CD4-positive, alpha-beta T cell treated with Interleukin-6 at 100 ng/mL for 8 hours (primary cell): ENCODE results near the gene STIP1.

ENCODE experiments used
- DNase-seq: peaks from one replicate; pipeline ENCODE4 v3.0.0-alpha.2; 2020; ENCODE audit warnings: mixed read lengths, low spot score

STIP1 gene

DNA sequence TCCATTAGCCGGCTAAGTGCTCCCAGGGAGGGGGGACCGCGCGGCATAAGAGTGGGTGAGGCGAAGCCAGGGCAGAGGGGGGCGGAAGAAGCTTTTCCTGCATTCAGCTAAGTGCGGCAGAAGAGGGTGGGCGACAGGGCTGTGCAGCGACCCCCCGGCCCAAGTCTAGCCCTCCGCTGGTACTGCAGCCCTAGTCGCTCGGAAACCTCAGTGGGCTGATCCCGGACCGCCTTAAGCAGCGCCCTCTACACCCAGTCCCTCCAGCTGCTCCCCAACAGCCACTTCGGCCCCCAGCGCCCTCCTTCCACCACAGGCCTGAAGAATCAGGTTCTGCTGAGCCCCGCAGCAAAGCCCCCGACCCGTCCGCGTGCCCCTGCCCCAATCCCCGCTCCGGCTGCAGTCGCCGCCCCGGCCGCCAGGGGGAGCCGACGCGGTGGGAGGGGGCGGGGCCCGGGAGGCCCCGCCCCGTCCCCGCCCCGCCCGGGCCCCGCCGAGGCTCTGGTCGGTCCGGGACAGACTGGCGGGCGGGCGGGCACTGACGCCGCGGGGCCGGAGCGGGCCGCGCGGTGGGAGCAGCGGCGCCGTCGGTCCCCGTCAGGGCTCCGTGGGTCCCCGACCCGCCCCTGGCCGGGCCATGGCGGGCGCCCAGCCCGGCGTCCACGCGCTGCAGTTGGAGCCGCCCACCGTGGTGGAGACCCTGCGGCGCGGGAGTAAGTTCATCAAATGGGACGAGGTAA lies 65.2 kb downstream of the STIP1 start, which contains the start of gene PLCB3:
TSS of gene PLCB3 (plus strand) at position 515 of the 737 bp plus-strand sequence. CDS start at position 635, 120 bp downstream.
- peak; percentile 48 for DNase-seq

DNA sequence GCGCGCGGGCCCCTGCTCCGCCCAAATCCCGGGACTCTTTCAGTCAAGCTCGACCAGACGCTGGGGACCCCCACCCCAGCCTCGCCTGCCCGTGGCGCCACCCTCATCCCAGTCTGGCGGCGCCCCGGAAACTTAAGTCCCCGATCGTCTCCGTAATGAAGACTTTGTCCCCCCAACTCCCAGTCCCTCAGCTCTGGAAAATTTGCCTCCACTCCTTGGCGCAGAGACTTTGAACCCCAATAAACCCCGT lies 65.7 kb downstream of the STIP1 start:
- no peak for DNase-seq

DNA sequence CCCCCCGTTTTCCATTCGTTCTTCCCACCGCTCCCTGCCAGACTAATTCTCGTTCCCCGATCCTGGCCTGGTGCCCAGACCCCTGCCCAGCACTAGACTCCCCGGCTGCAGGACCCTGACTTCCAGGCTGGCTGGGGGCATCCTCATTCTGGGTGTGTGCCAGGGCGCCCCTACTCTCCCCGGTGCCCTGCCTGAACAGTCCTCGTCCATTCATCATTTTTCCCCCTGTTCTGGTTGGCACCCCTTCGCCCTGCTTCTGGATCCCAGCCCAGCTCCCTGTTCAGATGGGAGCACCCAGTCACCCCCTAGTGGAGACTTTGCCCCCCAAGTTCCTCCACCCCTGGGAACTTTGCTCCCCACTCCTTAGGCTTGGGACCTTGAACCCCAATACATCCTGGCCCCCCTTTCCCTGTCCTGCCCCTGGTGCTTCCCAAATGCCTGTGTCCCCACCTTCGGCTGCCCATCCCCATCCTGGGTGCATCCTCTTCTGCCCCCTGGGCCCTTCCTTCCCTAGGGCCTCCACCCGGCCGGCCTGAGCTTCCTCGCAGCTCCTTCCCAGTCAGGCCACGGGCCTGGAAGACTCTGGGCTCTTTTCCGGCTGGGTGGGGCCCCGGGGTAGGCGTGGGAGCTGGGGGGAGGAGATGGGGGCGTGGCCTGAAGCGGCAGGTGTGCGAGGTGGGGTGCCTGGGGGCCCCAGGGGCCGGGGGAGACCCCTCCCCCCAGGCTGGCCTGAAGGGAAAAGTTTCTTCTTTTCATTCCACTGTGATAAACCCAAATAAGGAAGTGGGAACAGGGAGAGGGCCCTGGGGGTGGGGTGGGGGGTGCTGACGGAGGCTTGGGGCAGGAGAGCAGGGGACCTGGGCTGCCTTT lies 66.3 kb downstream of the STIP1 start:
- DNase-seq: no peak

DNA sequence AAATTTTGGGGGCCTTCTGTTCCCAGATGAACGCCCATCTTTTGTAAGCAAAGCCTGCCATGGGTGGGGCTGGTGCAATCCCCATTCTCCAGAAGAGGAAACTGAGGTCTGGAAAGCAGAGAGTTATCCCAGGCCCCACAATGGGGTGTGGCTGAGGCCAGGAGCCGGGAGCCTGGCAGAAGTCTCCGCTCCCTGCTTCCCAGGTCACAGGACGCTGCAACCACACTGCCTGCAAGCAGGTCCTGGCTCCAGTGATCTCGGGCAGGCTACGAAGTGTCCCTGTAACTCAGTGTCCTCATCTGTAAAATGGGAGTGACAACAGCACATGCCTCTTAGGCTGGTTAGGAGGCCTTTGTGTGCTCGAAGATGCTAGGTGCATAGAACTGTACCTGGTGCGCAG lies 67.1 kb downstream of the STIP1 start:
- DNase-seq: no peak

DNA sequence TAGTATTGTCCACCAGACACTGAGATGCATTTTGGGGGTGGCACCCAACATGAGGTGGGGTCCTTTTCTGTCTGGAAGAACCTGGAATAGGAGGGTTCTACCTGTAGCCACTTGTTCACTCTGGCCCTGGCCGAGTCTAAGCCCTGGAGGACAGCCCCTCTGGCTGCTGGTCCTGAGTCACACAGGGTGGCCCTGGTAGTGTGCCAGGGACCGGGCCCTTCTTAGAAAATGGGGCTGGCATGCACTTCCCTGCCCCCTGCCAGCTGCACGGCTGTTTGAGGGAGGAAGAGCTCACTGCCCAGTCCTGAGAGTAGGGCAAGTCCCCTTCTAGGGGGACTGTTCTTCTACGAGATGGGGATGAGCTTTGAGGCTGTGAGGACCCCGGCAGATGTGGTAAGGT lies 67.5 kb downstream of the STIP1 start:
- DNase-seq: no peak
